EL (cell line): ENCODE measurements around the gene TECTB.
"Not testable (repeated sequence)": the region's sequence is repeated elsewhere in the genome, so short reads cannot be mapped to it uniquely, and the experiment has no call there.

Source experiments
- DNase-seq: peaks from one replicate; pipeline ENCODE4 v3.0.0-alpha.2; 2016

Gene TECTB

DNA sequence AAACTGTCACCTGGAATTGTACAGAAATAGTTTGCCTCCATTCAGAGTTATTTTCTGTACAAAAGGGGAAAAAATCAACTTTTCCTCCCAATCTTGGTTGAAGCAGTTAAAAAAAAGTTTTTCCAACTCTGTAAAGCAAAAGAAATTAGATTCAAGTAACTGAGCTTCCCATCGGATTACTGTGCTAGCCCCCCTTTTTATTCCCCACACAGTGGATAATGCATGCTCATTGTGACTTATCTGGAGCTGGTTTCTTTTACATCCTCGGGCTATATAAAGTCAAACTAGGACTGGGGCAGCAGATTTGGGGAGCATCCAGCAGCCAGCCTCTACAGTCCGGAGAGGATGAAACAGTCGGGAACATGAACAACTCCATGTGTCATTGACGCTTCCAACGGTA lies at the start of gene TECTB:
Gene TECTB, plus strand, starts transcription at position 301 of the 400 bp plus-strand sequence. CDS start 335 bp downstream, outside the sequence.
- DNase-seq, result no peak

DNA sequence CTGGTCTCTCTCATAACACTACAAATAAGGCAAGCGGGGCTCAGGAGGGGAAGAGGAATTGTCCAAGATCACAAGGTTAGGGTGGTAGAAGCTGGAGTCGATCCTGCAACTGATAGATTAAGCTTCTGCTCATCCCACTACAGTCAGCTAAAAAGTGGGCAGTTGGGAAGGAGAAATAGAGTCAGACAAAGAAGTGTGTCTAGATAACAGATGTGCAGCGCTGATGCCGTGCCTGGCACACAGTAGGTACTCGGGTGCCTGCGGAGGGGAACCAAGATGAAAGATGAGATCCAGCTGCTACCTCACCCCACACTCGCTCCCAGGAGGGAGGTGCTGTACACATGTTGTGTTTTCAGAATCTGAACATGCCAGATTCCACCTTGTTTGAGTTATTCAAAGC lies 48.1 kb upstream of the TECTB start:
- DNase-seq, result no peak

DNA sequence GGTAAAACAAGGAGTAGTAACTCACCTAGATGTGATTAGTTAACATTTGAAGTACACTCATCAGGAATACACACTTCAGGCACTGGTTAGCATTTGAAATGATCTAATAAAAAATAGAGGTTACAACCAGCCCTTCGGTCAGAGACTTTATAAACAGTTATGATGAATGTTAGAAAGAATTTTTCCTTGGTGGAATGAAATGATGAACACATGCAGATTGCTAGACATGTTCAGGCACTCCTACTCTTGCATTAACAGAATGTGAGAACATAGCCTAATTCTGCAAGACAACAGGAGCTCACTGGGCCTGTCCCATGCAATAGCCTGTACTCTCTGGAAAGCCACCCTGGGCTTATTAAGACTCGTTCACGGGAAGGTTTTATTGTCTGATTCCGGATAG lies 47.3 kb upstream of the TECTB start:
- no peak for DNase-seq

DNA sequence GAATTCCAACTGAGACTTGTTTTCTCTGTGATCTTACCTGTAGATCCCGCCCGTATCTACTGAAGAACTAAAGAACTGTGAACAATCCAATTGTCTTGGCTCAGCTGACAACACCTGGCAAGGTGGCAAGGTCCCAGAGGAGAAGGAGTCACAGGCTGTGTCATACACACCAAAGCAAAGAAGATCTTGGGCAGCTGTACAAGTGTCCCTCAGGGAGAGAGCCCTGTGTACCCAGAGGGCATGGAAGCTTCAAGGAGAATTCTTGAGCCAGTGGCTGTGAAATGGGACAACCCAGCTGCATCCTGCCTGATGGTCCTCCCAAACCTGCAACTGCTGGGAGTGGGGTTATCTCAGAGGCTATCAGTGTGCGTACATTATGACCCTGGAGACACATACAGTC lies 46.7 kb upstream of the TECTB start:
- no peak for DNase-seq

DNA sequence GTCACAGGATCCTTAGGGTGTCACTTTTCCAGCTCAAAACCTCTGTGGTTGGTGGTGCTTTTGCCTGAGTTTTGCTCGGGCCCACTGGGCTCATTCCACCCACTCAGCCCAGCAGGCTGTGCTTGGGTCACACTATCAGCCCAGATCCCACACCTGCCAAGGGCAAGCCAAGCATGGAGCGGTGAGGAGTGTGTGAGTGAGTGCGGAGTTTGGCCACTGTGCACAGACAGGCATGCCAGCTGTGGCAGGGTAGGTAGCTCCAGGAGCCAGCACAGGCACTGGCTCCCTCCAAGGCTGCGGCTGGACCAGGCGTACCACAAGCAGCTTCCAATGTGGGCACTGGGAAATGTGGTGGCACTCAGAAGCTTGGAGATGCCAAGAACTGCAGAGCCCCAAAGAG lies 43.9 kb upstream of the TECTB start:
- no peak for DNase-seq

DNA sequence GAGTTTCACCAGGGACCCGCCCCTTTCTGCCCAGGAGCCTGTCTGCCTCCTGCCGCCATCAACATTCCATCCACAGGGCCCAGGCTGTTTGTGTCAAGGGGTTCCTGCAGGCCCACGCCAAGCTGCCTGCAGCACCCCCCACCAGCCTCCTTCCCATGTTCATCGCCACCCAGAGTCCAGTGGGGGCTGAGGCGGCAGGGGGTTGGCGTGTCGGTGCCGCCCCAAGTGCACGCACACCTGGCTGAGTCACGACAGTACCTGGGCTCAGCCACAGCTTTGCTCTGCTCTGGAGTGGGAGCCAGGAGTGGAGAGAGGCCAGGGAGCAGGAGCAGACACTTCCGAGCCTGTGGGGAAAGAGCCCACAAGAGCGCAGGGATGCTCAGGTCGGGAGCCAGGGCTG lies 42.8 kb upstream of the TECTB start:
- no peak for DNase-seq

DNA sequence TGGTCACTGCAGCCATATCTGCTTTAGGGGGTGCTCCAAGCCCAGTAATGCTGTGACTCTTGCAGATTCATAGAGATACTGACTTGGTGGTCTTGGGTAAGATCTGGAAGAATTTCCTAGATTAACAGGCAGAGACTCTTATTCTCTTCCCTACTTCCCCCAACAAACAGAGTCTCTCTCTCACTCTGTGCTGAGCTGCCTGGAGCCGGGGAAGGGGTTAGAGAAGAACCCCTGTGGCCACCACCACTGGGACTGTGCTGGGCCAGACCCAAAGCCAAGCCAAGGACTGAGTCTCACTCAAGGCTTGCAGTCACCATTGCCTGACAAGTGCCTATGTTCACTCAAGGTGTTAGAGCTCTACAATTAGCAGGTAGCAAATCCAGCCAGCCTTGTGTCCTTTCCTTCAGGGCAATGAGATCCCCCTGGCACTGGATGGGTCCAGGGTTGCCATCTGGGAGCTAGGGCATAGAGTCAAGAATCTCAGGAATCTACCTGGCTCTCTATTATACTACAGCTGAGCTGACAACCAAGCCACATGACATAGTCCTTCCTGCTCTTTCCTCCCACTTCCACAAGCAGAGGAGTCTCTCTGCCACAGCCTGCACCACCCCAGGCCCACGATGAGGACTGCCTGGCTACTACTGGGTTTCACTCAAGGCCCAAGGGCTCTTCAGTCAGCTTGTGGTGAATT lies 41.4 kb upstream of the TECTB start:
- DNase-seq, result no peak

DNA sequence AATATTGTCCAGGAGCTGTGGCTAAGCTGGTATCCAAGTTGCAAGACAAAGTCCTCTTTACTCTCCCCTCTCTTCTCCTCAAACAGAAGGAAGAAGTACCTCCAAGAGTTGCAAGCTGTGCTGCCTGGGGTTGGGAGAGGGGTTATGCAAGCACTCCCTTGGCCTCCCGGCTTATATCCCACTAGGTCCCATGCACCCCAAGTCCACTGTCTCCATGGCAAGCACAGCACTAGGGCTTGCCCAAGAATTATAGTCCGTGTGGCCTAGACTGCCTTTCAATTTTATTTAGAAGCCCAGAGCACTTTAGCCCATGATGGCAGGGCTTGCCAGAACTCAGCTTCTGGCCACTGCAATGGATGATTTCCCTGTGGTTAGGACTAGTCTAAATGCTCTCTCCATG lies 40.4 kb upstream of the TECTB start:
- no peak for DNase-seq

DNA sequence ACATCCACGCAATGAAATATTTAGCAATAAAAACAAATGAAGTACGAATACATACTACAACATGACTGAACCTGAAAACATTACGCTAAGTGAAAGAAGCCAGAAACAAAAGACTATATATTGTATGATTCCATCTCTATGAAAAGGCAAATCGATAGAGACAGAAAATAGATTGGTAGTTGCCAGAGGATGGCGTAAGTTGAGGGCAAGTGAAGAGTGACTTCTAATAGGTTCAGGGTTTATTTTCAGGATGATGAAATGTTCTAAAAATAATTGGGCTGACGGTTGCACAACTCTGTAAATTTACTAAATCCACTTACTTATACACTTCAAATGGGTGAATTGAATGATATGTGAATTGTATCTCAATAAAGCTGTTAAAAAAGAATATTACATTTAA lies 39.5 kb upstream of the TECTB start:
- no peak for DNase-seq

DNA sequence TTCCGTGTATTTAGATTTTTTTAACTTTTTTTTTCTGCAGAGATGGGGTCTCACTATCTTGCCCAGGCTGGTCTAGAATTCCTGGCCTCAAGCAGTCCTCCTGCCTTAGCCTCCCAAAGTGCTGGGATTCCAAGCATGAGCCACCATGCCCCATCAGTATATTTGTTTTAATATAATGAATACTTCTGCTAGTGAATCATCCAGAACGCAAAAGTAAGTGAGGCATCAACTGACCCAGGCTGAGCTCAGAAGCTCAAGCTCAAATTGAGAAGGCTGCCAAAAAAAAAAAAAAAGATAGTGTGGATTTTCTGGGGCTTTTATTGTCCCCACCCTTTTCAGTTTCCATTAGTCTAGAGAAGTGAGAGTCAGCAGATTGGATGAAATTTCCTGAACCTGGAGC lies 39.0 kb upstream of the TECTB start:
- DNase-seq, result peak; percentile 43

DNA sequence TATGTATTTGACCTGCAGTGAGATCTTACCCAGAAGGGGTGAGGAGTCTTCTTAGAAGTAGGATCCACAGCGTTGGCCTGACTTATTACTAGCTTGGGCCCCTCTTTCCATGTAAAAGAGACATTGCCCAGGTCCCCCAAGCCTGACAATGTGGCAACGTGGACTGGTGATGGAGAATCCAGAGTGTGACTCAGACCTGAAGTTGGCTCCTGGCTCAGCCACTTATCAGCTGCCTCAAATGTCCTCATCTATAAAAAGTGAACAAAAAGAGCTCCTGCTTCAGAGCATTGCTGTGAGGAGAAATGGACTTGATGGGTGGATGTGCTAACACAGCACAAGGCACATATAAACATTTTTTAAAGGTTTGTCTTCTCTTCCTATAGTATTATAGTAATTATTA lies 35.4 kb upstream of the TECTB start:
- no peak for DNase-seq

DNA sequence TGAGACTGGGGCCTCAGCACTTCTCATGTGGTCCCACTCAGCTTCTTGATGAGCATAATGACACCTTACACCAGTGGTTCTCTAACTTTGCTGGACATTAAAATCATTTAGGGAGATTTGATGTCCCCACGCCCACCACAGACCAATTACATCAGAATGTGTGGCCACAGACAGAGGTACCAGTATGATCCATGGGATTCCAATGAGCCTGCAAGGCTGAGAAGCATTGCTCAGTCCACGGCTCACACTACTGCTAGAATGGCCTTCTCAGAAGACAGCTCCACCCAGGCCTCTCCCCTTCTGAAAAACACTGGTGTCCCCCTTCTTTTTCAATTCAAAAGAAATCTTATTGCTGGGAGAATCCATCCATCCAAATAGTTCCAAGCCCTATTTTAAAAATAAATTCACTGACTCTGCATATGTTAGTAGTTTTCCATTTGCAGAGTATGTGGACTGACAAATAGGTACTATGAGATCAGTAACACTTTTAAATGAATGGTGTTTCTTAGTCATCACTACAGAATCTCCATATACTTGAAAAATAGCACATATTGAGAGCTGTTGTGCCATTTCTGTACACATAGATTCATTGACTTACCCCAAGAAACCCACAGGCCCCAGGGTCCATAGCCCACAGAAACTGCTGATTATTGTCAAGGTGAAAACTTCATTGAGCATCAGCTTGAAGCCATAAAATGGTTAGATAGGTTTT lies 34.5 kb upstream of the TECTB start:
- DNase-seq, result no peak

DNA sequence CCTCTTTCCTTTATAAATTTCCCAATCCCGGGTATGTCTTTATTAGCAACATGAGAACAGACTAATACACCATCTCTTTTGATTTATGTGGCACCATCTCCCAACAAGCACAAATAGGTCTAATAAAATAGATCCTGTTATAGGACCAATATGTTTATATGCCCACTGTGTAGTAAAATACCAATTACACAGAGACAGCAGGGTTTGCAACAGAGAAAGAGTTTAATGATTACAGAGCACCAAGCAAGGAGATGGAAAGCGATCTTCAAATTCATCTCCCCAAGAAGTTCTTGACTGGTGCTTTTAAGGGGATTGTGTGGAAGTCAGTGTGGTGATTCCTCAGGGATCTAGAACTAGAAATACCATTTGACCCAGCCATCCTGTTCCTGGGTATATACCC lies 33.5 kb upstream of the TECTB start:
- no peak for DNase-seq

DNA sequence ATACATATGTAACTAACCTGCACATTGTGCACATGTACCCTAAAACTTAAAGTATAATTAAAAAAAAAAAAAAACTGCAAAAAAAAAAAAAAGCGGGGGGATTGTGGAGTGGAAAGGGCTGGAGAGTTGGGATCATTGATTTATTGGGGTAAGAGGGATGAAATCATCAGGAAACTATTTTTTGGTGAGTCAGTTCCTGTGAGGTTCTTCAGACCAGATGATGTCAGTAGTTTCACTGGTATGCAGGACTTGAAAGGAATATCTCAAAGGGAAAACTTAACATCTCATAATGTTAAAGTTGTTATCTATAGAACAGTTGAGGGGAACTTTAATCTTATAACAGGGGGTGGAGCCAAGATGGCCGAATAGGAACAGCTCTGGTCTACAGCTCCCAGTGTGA lies 32.6 kb upstream of the TECTB start:
- peak; percentile 85 for DNase-seq

DNA sequence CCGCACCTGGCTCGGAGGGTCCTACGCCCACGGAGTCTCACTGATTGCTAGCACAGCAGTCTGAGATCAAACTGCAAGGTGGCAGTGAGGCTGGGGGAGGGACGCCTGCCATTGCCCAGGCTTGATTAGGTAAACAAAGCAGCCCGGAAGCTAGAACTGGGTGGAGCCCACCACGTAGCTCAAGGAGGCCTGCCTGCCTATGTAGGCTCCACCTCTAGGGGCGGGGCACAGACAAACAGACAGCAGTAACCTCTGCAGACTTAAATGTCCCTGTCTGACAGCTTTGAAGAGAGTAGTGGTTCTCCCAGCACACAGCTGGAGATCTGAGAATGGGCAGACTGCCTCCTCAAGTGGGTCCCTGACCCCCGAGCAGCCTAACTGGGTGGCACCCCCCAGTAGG lies 32.0 kb upstream of the TECTB start:
- not testable (repeated sequence) for DNase-seq

DNA sequence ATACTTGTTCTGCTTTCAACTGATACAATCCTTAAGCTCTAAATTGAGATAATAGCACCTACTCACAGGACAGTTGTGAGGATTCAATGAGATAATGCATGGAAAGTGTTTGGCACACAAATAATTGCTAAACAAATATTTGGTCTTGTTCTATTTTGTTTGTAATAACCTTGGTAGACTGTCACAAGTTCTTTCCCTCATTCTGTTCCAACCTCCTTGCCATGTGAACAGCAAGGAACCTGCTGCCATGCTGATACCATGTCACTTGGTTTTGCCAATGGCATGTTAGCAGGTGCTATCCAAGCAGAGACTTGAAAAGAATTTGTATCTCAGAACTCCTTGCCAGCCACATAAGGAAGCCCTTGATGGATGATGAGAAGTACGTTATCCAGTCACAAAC lies 24.8 kb upstream of the TECTB start:
- DNase-seq, result no peak

DNA sequence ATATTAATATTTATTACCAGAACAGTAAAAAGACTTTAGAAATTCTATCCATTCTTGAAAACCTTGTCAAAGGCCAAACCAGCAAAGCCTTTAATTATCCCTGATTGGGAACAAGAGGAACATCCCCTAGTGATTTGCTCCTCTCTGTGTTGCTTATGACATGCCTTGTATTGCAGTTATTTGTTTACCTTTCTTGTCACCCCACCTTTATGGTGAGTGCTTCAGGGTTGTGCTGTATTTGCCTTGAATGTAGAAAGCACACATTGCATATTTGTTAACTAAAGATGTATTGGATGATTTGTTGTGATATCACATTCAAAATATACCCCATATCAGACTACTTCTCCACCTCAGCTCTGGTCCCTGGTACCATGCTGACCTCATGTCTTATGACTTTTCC lies 23.5 kb upstream of the TECTB start:
- no peak for DNase-seq

DNA sequence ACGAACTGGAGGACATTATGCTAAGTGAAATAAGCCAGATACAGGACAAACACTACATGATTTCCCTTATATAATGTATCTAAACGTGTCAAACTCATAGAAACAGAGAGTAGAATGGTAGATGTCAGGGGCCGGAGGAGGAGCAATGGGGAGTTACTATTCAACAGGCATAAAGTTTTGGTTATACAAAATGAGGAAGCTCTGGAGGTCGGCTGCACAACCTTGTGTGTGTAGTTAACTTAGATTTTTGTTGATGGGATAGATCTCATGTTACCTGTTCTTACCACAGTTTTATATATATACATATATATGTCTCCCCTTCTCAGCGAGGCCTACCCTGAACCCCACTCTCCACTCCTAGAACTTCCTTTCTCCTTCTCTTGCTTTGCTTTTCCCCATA lies 22.4 kb upstream of the TECTB start:
- no peak for DNase-seq

DNA sequence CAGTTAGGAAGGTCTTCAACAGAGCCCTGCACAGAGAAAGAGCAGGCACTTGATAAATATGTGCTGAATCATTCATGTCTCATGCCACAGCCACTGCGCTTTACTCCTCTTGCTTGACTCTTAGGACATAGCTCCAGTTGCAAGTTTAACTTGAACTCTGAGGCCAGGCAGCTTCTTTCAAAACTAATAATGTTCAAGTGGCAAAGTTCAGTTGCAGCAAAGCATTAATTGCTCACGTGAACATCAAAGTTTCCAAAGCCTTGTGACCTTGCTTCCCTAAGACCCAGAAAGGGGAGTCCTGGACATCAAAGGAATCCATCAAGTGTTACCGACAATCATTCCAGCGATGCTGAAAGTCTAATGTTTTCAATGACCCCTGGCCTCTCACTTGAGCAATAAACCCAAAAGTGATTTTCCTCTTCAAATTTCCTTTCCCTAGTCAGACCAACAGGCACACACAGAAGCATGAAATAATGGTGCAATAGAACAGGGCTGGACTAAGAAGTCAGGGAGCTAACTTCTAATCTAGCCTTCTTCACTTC lies 21.8 kb upstream of the TECTB start:
- DNase-seq, result peak; percentile 68

DNA sequence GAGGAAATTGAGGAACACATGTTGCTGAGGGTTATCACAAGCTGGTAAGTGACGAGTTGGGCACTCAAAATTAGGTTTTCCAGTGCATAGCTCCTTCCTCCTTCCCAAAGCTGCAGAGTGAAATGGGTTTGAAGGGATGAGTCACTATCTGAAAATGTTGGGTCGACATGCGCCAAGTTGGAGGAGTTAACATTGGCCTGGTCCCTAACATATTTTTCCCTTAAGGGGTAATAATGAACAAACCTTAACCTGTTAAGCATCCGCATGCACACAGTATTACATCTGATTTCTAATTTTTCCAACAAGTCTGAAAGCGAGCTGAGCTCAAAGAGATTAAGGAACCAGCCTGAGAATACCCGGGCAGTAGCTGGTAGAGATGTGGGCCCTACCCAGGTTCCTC lies 20.7 kb upstream of the TECTB start:
- peak; percentile 66 for DNase-seq

DNA sequence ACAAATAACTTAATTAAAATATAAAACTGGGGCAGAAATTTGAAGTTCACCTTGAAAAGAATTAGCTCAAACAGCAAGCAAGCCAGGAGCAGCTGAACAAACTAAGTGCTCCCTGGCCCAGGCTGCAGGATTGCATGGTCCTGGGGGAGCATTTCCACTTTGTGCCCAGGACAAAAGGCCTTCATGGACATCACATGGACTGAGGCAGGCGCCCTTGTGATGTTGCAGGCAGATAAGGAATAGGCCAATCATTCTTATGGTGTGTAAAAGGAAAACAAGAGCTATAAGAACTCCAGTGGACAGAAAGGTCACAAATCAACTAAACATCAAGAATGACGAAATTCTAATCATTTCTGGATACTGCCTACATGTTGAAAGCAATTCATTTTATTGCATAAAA lies 17.5 kb upstream of the TECTB start:
- DNase-seq, result no peak

DNA sequence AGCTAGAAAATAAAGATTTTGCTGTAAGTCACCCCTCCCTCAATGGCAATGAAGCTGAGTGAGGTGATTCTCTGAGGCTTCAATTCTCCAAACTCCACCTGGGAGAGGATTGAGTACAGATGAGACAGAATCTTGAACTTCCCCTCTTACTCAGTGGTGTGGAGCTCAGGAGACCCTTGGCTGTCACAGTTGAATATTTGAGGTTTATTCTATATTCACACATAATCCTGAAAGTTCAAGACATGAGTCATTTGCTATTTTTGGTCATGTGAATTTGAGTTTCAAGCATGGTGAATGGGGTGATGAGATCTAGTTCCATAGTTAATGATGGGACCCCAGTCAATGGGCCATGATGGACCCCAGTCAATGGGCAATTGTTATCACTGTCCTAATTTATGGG lies 13.9 kb upstream of the TECTB start:
- DNase-seq, result peak; percentile 63

DNA sequence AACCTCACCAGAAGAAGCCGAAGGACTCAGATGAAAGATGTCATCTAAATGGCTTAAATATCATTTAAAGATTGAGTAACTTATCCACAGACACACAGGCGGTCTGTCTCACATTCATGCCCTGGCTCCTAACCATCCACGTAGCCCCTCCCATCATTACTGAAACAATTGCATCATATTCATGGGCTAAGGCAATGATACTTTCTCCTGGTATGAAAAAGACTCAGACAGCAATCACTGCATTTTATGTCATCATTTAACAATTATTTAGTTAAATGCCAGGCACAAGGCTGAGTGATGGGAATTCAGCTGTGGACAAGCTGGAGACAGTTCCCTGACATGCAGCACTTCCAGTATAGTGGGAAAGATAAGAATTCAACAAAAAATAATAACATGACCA lies 11.2 kb upstream of the TECTB start:
- peak; percentile 78 for DNase-seq

DNA sequence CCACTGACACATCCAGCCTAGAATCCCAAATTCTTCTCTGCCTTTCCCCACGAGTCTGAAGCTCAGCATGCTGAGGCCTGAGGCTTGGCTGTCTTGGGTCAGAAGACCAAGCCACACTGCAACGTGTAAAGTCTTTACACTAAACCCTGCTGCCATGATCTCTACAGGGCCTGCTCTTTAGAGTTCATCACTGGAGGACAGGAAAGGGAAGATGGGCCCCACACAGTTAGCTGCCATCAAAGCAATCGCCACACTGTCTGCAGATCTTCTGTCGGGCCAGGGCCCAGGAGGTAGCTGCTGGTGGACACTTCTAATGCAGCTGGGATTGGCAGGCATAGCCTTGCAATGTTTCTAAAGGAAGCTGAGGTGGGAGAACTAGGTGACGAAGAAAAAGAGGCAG lies 8.4 kb upstream of the TECTB start:
- no peak for DNase-seq
